Effector CD4-positive, alpha-beta T cell (primary cell): Measurements from ENCODE around the gene SHLD1.
"Not testable (repeated sequence)": the region's sequence is repeated elsewhere in the genome, so short reads cannot be mapped to it uniquely, and the experiment has no call there.

Experiments used
- DNase-seq: peaks from one replicate; pipeline ENCODE4 v3.0.0-alpha.2; 2020

SHLD1 gene

GRCh38 chr20:5737619-5737953 is 12.6 kb upstream of the SHLD1 start:
- no peak for DNase-seq

GRCh38 chr20:5737966-5738365 is 12.2 kb upstream of the SHLD1 start:
- no peak for DNase-seq

- DNase-seq, result not testable (repeated sequence)
These were observed 9.6 kb upstream of the SHLD1 start for GRCh38 chr20:5740643-5741042.

- no peak for DNase-seq
These were observed 9.1 kb upstream of the SHLD1 start for GRCh38 chr20:5741089-5741488.

GRCh38 chr20:5742041-5742440 is 8.2 kb upstream of the SHLD1 start:
- no peak for DNase-seq

- DNase-seq, result no peak
These were observed 4.7 kb upstream of the SHLD1 start for GRCh38 chr20:5745416-5746030.

- no peak for DNase-seq
These were observed 4.1 kb upstream of the SHLD1 start for GRCh38 chr20:5746064-5746463.

- no peak for DNase-seq
These were observed 2.0 kb upstream of the SHLD1 start for GRCh38 chr20:5748246-5748645.

- DNase-seq, result not testable (repeated sequence)
These were observed 669 bp upstream of the SHLD1 start for GRCh38 chr20:5749512-5749951.

GRCh38 chr20:5751856-5752255 is 1.7 kb downstream of the SHLD1 start:
- no peak for DNase-seq

- DNase-seq, result no peak
These were observed 3.6 kb downstream of the SHLD1 start for GRCh38 chr20:5753814-5754213.

GRCh38 chr20:5757949-5758348 is 7.7 kb downstream of the SHLD1 start:
- no peak for DNase-seq

- no peak for DNase-seq
These were observed 16.0 kb downstream of the SHLD1 start for GRCh38 chr20:5766085-5766764.

- DNase-seq, result no peak
These were observed 17.4 kb downstream of the SHLD1 start for GRCh38 chr20:5767493-5768098.

- DNase-seq, result no peak
These were observed 20.2 kb downstream of the SHLD1 start for GRCh38 chr20:5770231-5770986.

- no peak for DNase-seq
These were observed 20.8 kb downstream of the SHLD1 start for GRCh38 chr20:5770987-5771318.

- no peak for DNase-seq
These were observed 22.5 kb downstream of the SHLD1 start for GRCh38 chr20:5772704-5773103.

- no peak for DNase-seq
These were observed 23.4 kb downstream of the SHLD1 start for GRCh38 chr20:5773589-5773988.

- DNase-seq, result no peak
These were observed 25.9 kb downstream of the SHLD1 start for GRCh38 chr20:5776077-5776476.

GRCh38 chr20:5779071-5779900 is 29.1 kb downstream of the SHLD1 start:
- DNase-seq, result no peak

GRCh38 chr20:5780846-5781217 is 30.6 kb downstream of the SHLD1 start:
- DNase-seq, result no peak

- not testable (repeated sequence) for DNase-seq
These were observed 31.2 kb downstream of the SHLD1 start for GRCh38 chr20:5781367-5781766.
